HK-2 (cell line): Measurements from ENCODE around the gene KHK.
A peak's percentile ranks its signal among the peaks of the same experiment; 100 is the strongest.

ENCODE experiments used
- DNase-seq: peaks from one replicate; pipeline ENCODE4 v3.0.0-alpha.2; 2018; ENCODE audit not compliant: unreplicated experiment

Gene KHK

DNA sequence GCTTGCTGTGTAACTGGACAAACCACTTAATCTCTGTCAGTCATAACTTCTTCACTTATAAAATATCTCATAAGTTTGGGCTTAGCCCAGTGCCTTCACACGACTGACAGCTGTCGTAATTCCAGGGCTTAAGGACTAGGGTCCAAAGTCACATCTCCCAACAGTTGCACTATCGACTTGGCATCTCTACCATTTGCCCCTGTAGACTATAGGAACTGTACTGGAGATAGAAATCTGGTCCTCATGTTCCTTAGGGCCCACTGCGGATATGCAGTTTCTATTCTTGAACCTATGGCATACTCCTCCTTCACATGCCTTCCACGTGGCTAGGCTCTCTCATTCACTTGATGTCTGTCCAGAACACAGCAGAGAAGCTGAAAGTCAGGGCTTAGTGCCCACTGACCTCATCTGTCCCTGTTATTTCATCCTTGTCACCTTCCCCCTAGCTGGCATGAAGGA lies 39.7 kb downstream of the KHK start:
- DNase-seq = no peak

DNA sequence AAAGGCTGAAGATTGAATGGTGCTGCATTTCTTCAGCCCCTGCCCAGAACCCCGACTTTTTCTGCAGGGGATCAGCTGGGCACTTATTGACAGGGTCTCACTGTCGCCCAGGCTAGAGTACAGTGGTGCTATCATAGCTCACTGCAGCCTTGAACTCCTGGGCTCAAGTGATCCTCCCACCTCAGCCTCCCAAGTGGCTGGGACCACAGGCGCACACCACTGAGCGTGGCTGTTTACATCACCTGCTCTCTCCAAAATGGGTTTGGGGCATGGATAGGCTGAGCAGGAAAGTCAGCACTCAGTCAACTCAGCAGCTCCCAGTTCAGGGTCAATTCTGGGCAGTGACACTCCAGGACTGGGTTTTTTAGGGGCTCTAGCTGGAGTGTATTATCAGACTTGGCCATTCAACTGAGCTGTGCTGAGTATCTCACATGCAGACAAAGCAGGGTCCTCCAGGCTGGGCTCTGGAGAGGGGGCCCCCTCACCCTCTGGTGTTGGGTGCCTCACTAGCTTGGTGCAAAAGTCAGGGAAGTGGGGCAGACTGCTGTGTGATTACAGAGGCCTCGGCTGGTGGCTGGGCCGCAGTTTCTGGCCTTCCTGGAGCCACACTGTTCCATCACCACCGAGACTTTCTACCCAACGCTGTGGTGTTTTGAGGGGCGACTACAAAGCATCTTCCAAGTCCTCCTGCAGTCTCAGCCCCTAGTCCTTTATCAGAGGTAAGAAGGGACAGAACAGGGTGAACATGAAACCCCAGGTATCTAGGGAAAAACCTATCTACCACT lies 41.5 kb downstream of the KHK start:
- no peak for DNase-seq

DNA sequence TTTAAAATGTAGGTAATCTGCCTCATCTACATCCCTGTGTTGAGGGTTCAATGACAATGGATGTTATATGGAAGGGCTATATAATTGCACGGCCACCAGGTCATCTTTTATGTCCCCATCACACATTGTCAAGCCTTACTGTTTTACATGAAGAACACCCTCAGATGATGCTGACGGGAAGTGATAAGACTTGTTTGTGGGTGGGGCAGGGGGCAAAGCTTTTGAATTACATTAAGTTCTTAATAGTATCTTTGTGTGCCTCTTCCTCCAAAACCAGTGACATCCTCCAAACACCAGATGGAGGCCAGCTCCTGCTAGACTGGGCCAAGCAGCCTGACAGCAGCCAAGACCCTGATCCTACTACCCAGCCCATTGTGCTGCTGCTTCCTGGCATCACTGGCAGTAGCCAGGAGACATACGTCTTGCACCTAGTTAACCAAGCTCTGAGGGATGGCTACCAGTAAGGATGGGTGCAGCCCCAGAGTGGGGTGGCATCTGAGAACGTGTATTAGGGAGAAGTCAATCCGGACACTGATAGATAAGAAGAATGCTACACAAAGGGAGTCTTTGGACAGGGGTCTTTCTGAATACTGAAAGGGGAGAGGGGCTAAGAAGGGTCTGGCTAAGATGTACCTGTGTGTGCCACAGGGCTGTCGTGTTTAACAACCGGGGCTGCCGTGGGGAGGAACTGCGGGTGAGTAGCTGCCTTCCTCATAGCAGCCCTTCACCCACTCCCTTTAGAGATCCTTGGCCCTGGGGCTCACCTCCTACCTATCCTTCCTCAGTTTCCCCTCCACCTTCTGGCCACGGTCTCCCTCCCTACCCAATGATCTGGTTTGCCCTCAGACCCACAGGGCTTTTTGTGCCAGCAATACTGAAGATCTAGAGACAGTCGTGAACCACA lies 42.3 kb downstream of the KHK start:
- DNase-seq = no peak

DNA sequence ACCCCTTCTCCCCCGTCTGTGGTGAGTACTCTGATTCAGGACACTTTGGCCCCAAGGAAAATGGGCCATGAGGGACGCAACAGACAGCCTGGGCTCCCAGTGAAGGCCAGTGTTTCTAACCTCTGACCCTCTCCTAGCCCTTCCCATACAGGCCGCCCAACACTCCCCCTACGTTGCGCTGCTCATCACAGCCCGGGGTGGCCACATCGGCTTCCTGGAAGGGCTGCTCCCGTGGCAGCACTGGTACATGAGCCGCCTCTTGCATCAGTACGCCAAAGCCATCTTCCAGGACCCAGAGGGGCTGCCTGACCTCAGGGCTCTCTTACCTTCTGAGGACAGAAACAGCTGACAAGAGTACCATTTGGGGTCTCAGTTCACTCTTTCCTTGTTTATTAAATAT lies 43.8 kb downstream of the KHK start:
- DNase-seq = no peak

DNA sequence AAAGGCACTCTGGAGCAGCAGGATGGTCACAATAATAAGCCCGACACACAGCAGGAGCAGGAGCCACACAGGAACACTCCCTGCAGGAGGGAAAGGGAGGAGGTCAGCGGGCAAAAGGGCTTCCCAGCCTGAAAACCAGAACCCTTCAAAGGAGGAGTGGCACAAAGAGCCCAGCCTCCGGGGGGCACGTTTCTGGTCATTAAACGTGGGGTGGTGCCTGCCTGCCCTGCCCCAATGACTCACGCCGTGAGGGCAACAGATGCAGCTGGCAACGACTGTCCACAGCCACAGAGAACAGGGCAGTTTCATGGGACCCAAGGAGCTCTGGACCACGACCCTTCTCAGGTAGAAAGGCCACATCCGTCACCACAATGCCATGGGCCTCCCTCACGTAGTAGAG lies 44.9 kb downstream of the KHK start:
- no peak for DNase-seq

DNA sequence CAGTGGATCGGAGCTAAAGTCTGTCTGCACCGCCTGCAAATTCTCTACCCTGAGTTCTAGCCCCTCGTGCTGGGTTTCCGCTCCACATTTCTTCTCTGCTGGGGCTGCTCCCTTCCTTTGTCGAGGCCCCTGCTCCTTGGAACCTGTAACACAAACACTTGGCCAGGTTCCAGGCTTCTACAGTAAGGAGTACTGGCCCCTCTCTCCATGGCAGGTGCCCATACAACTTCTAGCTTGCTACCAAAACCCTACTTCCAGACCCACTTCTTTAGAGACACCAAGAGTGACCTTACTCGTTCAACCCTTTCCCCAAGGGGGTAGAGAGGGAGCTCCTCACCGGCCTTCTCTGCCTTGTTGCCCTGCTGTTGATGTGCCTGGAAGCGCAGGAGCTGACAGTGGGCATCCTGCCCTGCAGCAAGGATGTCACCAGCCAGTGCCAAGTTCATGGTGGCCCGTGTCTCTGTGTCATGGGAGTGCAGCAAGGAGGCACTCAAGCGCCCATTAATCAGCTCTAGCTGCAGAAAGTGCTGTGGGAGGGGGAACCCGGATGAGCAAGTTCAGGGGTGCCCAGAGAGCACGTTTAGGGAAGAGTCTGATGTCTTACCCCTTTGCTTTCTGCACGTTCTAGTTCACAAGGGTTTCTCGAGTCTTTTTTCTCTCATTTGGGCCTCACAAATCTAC lies 46.8 kb downstream of the KHK start:
- no peak for DNase-seq

DNA sequence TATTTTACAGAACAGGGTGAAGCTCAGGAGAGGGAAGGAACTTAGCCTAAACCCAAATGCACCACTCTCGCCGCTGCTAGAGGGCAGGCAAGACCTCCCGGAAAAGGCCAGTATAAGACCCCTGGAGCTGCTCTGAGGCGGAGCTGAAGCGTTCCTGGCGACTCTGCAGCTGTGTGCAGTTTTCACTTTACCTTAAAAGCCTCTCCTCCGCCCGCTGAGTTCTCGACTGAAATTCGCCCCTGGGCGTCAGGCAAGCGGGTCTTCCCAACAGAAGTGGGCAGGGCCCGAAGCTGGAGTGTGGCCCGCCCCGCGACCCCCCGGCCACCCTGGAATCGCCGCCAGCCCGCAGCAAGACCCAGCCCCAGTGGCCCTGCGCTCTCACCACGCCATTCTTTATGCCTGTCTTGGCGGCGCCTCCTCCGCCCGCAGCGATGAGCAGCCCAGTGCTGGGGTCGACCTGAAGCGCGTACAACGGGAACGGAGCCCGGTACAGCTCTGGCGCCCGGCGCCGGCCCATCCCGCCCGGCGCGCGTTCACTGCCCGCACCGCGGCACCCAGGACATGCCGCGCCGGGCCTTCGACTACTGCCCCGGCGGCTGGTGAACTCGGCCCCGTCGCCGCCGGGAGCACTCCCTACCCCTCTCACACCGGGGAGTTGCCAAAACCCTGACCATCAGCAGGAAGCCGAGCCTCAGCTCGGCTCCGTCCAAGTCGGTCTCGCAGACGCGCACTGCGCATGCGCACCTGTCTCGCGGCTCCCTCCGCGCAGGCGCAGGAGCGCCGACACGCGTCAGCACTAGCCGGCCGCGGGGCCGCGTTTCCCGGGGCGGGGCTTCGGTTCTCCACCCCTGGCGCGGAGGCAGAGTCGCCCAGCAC lies 47.6 kb downstream of the KHK start, which contains the start of gene PREB:
Gene PREB, minus strand, starts transcription at position 732 of the 876 bp plus-strand sequence. Its CDS starts 215 bp downstream, at position 517.
- peak; percentile 96 for DNase-seq

DNA sequence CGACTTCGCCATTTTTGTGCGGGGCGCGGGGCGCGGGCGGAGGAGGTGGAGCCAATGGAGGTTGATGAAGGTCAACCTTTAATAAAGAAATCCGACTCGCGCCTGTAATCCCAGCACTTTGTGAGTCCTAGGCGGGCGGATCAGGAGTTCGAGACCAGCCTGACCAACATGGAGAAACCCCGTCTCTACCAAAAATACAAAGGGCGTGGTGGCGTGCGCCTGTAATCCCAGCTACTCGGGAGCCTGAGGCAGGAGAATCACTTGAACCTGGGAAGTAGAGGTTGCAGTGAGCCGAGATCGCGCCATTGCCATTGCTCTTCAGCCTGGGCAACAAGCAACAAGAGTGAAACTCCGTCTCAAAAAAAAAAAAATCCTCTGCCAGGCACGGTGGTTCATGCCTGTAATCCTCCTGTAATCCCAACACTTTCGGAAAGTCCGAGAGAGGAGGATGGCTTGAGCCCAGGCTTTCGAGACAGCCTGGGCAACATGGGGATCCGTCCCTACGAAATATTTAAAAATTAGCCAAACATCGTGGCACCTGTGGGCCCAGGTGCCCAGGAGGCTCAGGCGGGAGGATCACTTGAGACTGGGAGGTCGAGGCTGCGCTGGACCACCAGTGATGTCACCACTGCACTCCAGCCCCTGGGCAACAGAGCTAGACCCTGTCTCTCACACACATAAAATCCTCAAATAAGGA lies 48.4 kb downstream of the KHK start:
- no peak for DNase-seq

DNA sequence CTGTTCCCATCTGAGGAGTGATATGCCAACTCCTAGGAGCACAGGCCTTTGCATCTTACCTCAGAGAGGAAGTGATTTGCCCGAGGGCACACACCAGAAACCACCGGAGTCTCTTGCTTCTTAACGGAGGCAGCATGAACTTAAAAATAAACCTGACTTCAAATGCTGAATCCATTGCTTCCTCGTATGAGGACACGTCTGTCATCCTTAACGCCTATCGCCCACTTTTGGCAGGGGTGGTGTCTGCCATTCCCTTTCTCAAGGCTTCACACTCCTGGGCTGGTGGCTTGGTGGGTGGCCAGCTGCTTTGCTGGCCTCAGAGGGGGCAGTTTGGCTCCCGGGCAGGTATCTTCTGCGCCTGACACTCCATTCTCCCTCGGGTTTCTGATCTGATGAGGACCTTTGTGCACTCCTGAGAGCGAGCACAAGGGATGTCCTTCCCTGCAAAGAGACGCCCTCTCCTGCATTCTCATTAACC lies 48.9 kb downstream of the KHK start:
- DNase-seq = no peak

DNA sequence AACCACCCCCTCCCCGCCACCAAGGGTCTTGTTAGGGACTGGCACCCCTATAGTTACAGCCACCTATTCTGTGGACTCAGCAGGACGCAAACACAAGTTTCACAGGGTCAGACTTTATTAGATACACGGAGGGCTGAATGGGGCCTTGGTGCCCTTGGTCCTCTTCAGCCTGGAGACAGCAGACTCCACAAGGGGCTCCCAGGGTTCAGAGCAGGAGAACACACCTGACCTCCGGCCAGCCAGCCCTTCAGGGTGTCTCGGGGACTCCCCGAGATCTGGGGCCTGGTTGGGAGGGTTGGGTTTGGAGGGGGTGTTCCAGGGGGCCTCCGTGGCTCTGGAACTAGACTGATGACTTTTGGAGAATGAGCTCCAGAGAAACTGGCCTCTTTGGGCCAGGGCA lies 50.2 kb downstream of the KHK start:
- no peak for DNase-seq

DNA sequence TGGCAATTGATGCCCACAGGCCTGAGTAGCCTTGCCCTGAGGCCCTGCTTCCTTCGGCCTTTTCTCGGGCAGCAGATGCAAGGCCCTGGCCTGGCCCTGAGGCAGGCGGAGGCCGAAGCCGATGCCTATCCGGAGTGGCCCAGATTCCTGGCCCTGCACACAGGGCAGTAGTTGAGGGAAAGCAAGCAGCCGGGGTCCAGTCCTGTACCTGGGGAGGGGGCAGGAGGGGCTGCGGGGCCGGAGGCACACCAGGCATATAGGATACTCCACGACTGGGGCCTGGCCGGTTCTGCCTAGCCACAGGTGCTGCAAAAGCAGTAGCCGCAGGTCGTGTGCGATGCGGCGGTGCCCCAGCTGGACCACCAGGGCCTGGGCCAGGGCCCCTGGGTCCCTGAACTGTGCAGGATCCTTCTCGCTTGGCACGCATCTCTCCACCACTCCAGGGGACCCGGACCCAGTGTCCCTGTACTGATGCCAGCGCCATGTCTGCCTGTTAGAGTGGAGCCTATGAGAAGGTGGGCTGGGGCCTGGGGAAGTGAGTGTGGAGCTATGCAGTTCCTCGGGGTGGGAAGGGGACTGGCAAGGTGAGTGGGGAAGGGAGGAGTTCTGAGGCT lies 50.9 kb downstream of the KHK start:
- no peak for DNase-seq

DNA sequence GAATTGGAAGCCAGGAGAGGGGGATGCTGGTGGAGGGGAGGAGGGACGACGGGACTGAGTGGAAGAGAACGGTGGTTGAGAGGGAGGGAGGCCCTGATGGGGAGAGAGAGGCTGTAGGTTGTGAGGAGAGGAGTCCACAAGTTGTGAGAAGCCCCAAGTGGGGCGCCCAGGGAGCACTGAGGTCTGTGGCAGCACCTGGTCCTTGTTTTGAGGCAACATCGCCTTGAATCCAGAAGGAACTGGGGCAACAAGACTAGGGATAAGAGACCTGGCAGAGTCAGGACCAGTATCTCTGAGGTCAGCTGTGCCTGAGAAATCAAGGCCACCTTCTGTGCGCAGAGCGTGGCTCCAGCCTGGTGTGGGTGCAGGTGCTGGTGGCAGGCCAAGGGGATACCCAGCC lies 51.5 kb downstream of the KHK start:
- no peak for DNase-seq

DNA sequence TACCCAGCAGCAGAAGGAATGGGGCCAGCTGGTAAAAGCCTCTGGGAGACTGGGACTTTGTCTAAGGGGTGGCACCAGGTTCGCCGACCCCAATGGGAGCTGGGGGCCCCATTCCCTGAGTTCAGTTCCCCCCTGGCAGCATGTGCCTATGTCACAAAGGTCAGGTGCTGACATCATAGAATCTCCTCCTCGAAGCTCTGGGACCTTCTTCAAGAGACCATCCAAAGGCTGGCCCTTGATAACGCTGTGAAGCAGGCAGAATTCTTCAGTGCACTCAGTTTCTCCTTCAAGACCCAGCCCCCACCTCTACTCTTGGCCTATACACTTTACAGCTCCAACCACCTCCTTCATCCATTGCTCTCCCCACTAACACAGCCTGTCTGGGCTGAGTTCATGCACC lies 52.7 kb downstream of the KHK start, which contains the start of gene PRR30:
Gene PRR30, minus strand, starts transcription at position 101 of the 400 bp plus-strand sequence. CDS start 1,081 bp downstream, outside the sequence.
- no peak for DNase-seq

DNA sequence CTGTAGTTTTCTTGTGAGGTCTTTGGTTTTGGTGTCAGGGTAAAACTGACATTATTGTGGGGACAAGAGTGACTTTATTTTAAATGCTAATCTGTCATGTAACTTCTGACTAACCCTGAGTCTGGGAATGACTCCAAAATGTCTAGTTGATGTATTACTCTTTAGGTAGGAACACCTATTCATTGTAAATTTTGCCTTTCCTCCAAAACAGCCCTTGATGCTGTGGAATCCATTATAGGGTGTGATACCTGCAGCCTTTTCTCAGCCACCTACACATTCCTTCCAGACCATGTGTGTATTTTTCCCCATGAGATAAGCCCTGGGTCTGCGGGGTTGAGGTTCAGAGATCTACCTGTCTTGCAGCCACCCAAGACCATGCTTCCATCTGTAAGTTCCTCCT lies 56.7 kb downstream of the KHK start:
- DNase-seq = no peak

DNA sequence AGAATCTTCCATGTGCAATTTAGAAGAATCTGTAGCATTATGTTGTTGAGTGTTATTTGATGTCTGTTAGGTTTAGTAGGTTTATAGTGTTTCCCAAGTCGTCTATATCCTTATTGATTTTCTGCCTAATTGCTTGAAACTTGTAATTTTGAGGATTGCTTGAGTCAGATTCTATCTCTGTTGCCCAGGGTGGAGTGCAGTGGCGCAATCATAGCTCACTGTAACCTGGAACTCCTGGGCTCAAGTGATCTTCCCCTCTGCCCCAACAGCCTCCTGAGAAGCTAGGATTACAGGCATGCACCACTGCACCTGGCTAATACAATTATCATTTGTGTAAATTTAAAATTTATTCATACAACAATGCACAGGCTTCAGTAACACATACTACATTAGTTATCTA lies 59.1 kb downstream of the KHK start:
- DNase-seq = no peak

DNA sequence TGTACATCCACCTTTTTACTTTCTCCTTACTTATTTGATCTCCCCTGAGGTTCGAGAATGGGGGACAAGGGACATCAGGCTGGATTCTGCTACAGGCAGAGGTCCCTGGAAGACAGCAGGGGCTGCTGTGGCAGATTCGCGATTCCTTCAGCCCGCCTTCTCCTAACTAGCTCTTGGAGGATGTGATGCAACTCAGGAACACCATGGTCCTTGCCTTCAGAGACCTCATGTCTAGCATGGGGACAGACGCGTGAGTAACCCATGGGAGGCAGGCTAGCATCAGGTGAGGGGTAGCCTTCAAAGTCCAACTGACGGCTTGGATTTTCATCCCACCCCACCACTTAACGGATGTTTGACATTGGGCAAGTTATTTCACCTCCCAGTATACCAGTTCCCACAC lies 61.4 kb downstream of the KHK start:
- no peak for DNase-seq

DNA sequence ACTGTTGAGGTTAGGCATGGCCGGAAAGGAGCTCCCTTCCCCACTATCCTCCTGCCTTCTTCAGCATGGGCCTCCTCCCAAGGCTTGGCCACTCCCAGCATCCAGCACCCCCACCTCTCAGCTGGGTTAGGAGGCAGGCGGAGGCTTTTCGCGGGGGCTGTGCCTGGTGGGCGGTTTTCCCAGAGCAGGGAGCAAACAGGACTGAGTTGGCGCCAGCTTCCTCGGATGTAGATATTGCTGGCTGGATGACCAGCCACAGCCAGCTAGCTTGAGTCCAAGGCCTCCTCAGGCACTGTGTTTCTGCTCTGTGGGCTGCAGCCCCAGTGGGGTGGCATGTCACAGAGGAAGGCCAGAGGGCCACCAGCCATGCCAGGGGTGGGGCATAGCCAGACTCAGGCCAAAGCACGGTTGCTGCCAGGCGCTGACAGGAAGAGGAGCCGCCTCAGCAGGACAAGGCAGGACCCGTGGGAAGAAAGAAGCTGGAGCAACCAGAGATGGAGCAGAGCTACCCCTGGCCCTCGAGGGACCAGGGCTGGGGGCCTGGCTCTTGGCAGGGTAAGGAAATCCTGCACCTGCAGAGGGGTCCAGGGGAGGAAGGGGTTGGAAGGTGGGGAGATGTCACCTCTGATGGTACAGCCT lies 62.3 kb downstream of the KHK start, which contains the start of gene TCF23:
Gene TCF23, plus strand, starts transcription at position 204 of the 639 bp plus-strand sequence. Its CDS starts 130 bp downstream, at position 334.
- no peak for DNase-seq

DNA sequence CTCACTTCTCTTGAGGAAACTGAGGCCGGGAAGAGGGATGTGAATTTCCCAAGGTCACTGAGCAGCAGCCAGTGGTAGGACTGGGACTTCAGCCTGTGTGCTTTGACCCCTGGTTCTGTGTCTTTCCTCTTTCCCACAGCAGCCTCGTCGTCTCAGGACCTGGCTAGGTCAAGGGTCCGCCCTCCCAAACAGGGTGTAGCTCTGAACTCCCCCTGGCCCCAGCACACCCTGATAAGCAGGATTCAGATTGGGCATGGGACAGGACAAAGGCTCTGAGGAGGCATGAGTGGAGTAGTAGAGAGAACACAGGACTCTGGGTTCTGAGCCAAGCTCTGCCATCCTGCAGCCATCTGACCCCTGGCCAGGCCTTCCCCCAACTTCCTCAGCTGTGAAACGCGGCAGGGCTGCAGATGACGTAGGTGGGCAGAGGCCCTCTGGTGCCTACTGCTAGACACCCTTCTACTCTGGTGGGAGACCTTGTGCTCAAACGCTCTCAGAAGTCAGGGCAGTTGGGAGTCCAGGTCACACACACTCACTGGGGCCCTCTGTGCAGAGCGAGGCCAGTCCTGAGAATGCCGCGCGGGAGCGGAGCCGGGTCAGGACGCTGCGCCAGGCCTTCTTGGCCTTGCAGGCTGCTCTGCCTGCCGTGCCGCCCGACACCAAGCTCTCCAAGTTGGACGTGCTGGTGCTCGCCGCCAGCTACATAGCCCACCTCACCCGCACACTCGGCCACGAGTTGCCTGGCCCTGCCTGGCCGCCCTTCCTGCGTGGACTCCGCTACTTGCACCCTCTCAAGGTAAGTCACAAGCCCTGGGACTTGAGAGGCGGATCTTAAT lies 63.2 kb downstream of the KHK start:
- DNase-seq = no peak
